CD14-positive monocyte (primary cell): Measurements from ENCODE around the gene MADD. TPM values are rescaled to one million over a fixed set of nuclear protein-coding genes. Genes with fewer than 3 reads are reported as not detected.

Source experiments
- DNase-seq, 3 donors: peaks; one replicate each; pipeline ENCODE4 v3.0.0-alpha.2; 2011 to 2022
- H2AFZ ChIP-seq: 2 replicates; pipeline ENCODE4 v1.6.0; 2012; ENCODE audit warnings: mild to moderate bottlenecking, low read depth, low read length, inconsistent platforms; ENCODE audit not compliant: insufficient read depth, poor library complexity, severe bottlenecking
- H3K27ac ChIP-seq, 2 donors: 1 replicate in 1 of 2; 2 replicates in 1 of 2; pipeline ENCODE4 v1.5.1; 2012 to 2013; ENCODE audit warnings: low read length in 2 of 2, control low read depth in 1 of 2, inconsistent platforms in 1 of 2, low read depth in 1 of 2, mild to moderate bottlenecking in 1 of 2
- H3K27me3 ChIP-seq, 2 donors: one replicate each; pipeline versions ENCODE4 v1.6.0 to v1.6.1; 2011 to 2013; ENCODE audit warnings: low read length in 2 of 2; ENCODE audit not compliant: control insufficient read depth in 2 of 2, insufficient read depth in 2 of 2
- H3K36me3 ChIP-seq, 2 donors: replicated peaks in 1 of 2; 1 replicate in 1 of 2; 2 replicates in 1 of 2; pipeline versions ENCODE4 v1.5.1 to v1.6.1; 2012 to 2013; ENCODE audit warnings: low read length in 2 of 2, control low read depth in 1 of 2, inconsistent platforms in 1 of 2, mild to moderate bottlenecking in 1 of 2; ENCODE audit not compliant: insufficient read depth in 2 of 2, control insufficient read depth in 1 of 2
- H3K4me1 ChIP-seq, 2 donors: 1 replicate in 1 of 2; 2 replicates in 1 of 2; pipeline versions ENCODE4 v1.5.1 to v1.6.1; 2012 to 2013; ENCODE audit warnings: low read length in 2 of 2, control low read depth in 1 of 2, inconsistent platforms in 1 of 2, mild to moderate bottlenecking in 1 of 2, moderate library complexity in 1 of 2; ENCODE audit not compliant: insufficient read depth in 2 of 2, control insufficient read depth in 1 of 2
- H3K4me2 ChIP-seq: replicated peaks from 2 replicates; pipeline ENCODE3; 2012; ENCODE audit warnings: low read length, moderate library complexity, mild to moderate bottlenecking; ENCODE audit not compliant: poor library complexity, severe bottlenecking; ENCODE audit errors: extremely low read depth
- H3K4me3 ChIP-seq, 3 experiments: fragments of 200-600 bp in 1 of 3; sonication (generic) in 1 of 3; replicated peaks in 1 of 3; 1 replicate in 2 of 3; 2 replicates in 1 of 3; pipeline ENCODE4 v1.5.1; 2011 to 2013; ENCODE audit warnings: low read length in 3 of 3, mild to moderate bottlenecking in 3 of 3, control low read depth in 2 of 3, low read depth in 2 of 3, inconsistent platforms in 1 of 3, moderate library complexity in 1 of 3
- H3K79me2 ChIP-seq: 2 replicates; pipeline ENCODE4 v1.6.0; 2012; ENCODE audit warnings: mild to moderate bottlenecking, control low read depth, inconsistent platforms, low read length, moderate library complexity; ENCODE audit not compliant: insufficient read depth
- H3K9ac ChIP-seq: 2 replicates; pipeline ENCODE4 v1.6.0; 2017; ENCODE audit warnings: low read length, mild to moderate bottlenecking; ENCODE audit not compliant: insufficient read depth, poor library complexity, severe bottlenecking
- H3K9me3 ChIP-seq, 2 donors: replicated peaks in 1 of 2; 1 replicate in 1 of 2; 2 replicates in 1 of 2; pipeline versions ENCODE4 v1.5.1 to v1.6.1; 2012 to 2013; ENCODE audit warnings: low read length in 2 of 2, control low read depth in 1 of 2; ENCODE audit not compliant: control insufficient read depth in 1 of 2, insufficient read depth in 1 of 2
- H4K20me1 ChIP-seq: 2 replicates; pipeline ENCODE4 v1.6.0; 2012; ENCODE audit warnings: mild to moderate bottlenecking, low read length, control low read depth, moderate library complexity; ENCODE audit not compliant: insufficient read depth
- H3K27ac Mint-ChIP-seq, 7 donors: one replicate each; pipeline ENCODE4 v1.8.0; 2020; ENCODE audit warnings: mild to moderate bottlenecking in 7 of 7, mixed read lengths in 7 of 7, moderate library complexity in 6 of 7, inconsistent platforms in 2 of 7
- H3K27me3 Mint-ChIP-seq, 3 donors: one replicate each; pipeline ENCODE4 v1.8.0; 2021 to 2022; ENCODE audit warnings: low read depth in 3 of 3, mild to moderate bottlenecking in 3 of 3, mixed read lengths in 3 of 3, moderate library complexity in 3 of 3, inconsistent platforms in 1 of 3
- H3K36me3 Mint-ChIP-seq, 2 donors: one replicate each; pipeline ENCODE4 v1.8.0; 2020; ENCODE audit warnings: mixed read lengths in 2 of 2, inconsistent platforms in 1 of 2, mild to moderate bottlenecking in 1 of 2
- H3K4me1 Mint-ChIP-seq: one replicate; pipeline ENCODE4 v1.8.0; 2020; ENCODE audit warnings: mild to moderate bottlenecking, mixed read lengths
- H3K4me3 Mint-ChIP-seq, 2 donors: one replicate each; pipeline ENCODE4 v1.8.0; 2020; ENCODE audit warnings: mild to moderate bottlenecking in 2 of 2, mixed read lengths in 2 of 2, moderate library complexity in 1 of 2
- H3K9me3 Mint-ChIP-seq, 7 donors: one replicate each; pipeline ENCODE4 v1.8.0; 2020 to 2022; ENCODE audit warnings: mixed read lengths in 7 of 7, mild to moderate bottlenecking in 6 of 7, moderate library complexity in 6 of 7, inconsistent platforms in 2 of 7
- WGBS: methylation state at CpG from one replicate; pipeline ENCODE4 v1.1.5; 2013; ENCODE audit warnings: missing lambda C conversion rate; ENCODE audit not compliant: insufficient coverage; 5-methylcytosine and 5-hydroxymethylcytosine counted together
- intact Hi-C, 2 donors: fragments of 100-400 bp; cut with micrococcal nuclease; formaldehyde crosslinking; loops; one replicate each; pipeline versions ENCODE4 v1.15.0 to v1.15.1; 2023
- polyA plus RNA-seq, 3 donors: library from polyadenylated mRNA; depleted of rRNA in 1 of 3; unstranded in 2 of 3; stranded (reverse) in 1 of 3; fragments of 300-500 nt in 2 of 3; fragments of >200 nt in 1 of 3; fragmentation: Illumina TruSeq in 2 of 3; gene quantifications; 1 replicate in 2 of 3; 2 replicates in 1 of 3; pipeline ENCODE4 v1.2.3, GENCODE V29; 2012 to 2021
- TF ChIP-seq, protein P1 (sequence below): fragments of 200-600 bp; IDR thresholded peaks from one replicate; pipeline ENCODE4 v1.8.0; 2022; ENCODE audit warnings: antibody characterized with exemption, mild to moderate bottlenecking

The MADD gene
- polyA plus RNA-seq, 3 donors: 6.4 to 58.1 (median 12.2) TPM

GRCh38 chr11:47254386-47254785, 15.5 kb upstream of the MADD start:
- Mint-ChIP-seq H3K36me3 (no peaks in the 10 kb centered on the region), H3K27me3 (no peaks in the 10 kb centered on the region), H3K4me1 (peaks cover 44% of the 10 kb centered on the region), H3K4me3 (peak overlapping the region; percentile 26 to 79), H3K27ac (peak overlapping the region; percentile 83 to 94 (median 88)), H3K9me3 (no peaks in the 10 kb centered on the region)
- intact Hi-C loops: loop anchor here in 1 of 2 donors (5.0 kb wide), 1 partner anchor 37 kb away; no protein-coding TSS in a partner anchor
- no peaks in the 10 kb centered on the region for H3K9me3 ChIP-seq
- DNase-seq: peak; percentile 53 to 92 (median 73)
- peak overlapping the region; percentile 77 to 82 for H3K27ac ChIP-seq
- H3K79me2 ChIP-seq: peaks cover 9% of the 10 kb centered on the region
- no peak overlapping the region for H2AFZ ChIP-seq
- WGBS: 0% methylated on average over 2 of the region's 3 CpGs
- peaks cover 39 to 49% of the 10 kb centered on the region in 2 donors for H3K4me1 ChIP-seq
- H3K9ac ChIP-seq: peak overlapping the region; percentile 58
- no peaks in the 10 kb centered on the region for H3K27me3 ChIP-seq
- H4K20me1 ChIP-seq: no peaks in the 10 kb centered on the region
- H3K4me2 ChIP-seq: peak overlapping the region; percentile 66
- no peaks in the 10 kb centered on the region for H3K36me3 ChIP-seq
- TF ChIP-seq, protein P1, sequence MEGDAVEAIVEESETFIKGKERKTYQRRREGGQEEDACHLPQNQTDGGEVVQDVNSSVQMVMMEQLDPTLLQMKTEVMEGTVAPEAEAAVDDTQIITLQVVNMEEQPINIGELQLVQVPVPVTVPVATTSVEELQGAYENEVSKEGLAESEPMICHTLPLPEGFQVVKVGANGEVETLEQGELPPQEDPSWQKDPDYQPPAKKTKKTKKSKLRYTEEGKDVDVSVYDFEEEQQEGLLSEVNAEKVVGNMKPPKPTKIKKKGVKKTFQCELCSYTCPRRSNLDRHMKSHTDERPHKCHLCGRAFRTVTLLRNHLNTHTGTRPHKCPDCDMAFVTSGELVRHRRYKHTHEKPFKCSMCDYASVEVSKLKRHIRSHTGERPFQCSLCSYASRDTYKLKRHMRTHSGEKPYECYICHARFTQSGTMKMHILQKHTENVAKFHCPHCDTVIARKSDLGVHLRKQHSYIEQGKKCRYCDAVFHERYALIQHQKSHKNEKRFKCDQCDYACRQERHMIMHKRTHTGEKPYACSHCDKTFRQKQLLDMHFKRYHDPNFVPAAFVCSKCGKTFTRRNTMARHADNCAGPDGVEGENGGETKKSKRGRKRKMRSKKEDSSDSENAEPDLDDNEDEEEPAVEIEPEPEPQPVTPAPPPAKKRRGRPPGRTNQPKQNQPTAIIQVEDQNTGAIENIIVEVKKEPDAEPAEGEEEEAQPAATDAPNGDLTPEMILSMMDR: no peak
- peak overlapping the region in 1 of 3 experiments; percentile 45 for H3K4me3 ChIP-seq

DNA sequence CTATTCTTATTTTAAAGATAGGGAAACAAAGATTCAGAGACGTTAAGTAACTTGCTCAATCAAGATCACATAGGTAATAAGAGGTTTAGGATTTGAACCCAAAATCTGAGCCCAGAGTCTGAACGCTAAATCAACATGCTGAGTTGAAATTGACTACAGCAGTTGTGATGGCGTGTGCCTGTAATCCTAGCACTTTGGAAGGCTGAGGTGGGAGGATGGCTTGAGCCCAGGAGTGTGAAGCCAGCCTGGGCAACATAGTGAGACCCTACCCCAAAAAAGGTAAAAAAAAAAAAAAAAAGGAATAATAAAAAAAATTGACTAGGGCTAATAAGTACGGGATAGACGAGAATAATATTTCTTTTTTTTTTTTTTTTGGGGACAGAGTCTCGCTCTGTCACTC, 13.6 kb upstream of the MADD start:
- Histone ChIP-seq H3K27me3 (no peaks in the 10 kb centered on the region), H3K79me2 (no peaks in the 10 kb centered on the region), H4K20me1 (no peaks in the 10 kb centered on the region), H3K27ac (no peak overlapping the region), H3K9me3 (no peaks in the 10 kb centered on the region), H3K9ac (no peak overlapping the region), H3K36me3 (no peaks in the 10 kb centered on the region), H3K4me3 (no peak overlapping the region), H3K4me1 (peaks cover 36 to 49% of the 10 kb centered on the region in 2 donors), H3K4me2 (no peak overlapping the region), H2AFZ (no peak overlapping the region)
- no peak for DNase-seq
- Mint-ChIP-seq H3K36me3 (peaks cover 0 to under 1% of the 10 kb centered on the region in 2 donors), H3K4me1 (peaks cover 50% of the 10 kb centered on the region), H3K27me3 (peaks cover 0 to 2% (median 1%) of the 10 kb centered on the region in 3 donors), H3K4me3 (no peak overlapping the region), H3K27ac (no peak overlapping the region), H3K9me3 (no peaks in the 10 kb centered on the region)
- intact Hi-C loops: no loop called here
- 80% methylated on average over 4 of the region's 6 CpGs for WGBS
- TF ChIP-seq, protein P1: no peak
